ENCODE measurements around the gene NEDD9. TPM values are rescaled to one million over a fixed set of nuclear protein-coding genes. Genes with fewer than 3 reads are reported as not detected.

NEDD9 gene
- total RNA-seq, 1 experiment from 2014 or later, result 0.17 TPM

GRCh38 chr6:11136809-11137208, 95.7 kb downstream of the NEDD9 start:
- no TSS peak for BruUV-seq (replicated peaks)
- ChIA-PET RAD21 (ENCODE audit: low non-redundant PET in 1 of 2, low total read pairs in 2 of 2, uncharacterized antibody in 2 of 2, unreplicated experiment in 2 of 2) (no interaction called here), POLR2A (no interaction called here), CTCF (no interaction called here)
- DNase-seq (ENCODE audit: low read depth, low spot score) (no peak), ATAC-seq (no peak)
- intact Hi-C loops (cut with micrococcal nuclease), result no loop called here
- Histone ChIP-seq H3K4me2 (ENCODE audit: low read length) (no peak overlapping the region), H3K9me2 (ENCODE audit: insufficient read depth) (no peaks in the 10 kb centered on the region), H3K27ac (ENCODE audit: low read depth, low read length) (no peak overlapping the region), H3K27me3 (ENCODE audit: insufficient read depth, low read length) (no peaks in the 10 kb centered on the region), H3K4me1 (ENCODE audit: control insufficient read depth in 1 of 2, insufficient read depth in 2 of 2, low read length in 2 of 2) (peaks cover 0 to 8% of the 10 kb centered on the region in 2 experiments; a peak in 1 of 4 replicates), H3K36me3 (ENCODE audit: control insufficient read depth in 1 of 2, insufficient read depth in 2 of 2, low read length in 2 of 2) (peaks cover 2 to 6% of the 10 kb centered on the region in 2 experiments; a peak in 1 of 4 replicates), H3K9ac (ENCODE audit: low read length) (no peak overlapping the region), H2AFZ (ENCODE audit: low read depth, low read length, poor library complexity, severe bottlenecking) (no peak overlapping the region), H4K20me1 (ENCODE audit: insufficient read depth) (0 out of 2 replicates have a peak, but pooled peaks cover 2% of the 10 kb centered on the region), H3K4me3 (replicated peaks in 1 of 2; ENCODE audit: low read depth in 1 of 2, low read length in 2 of 2) (no peak overlapping the region), H3K9me3 (ENCODE audit: control insufficient read depth in 1 of 2, insufficient read depth in 1 of 2, low read depth in 1 of 2, low read length in 2 of 2) (no peaks in the 10 kb centered on the region), H3K79me2 (ENCODE audit: insufficient read depth, low read length) (peaks cover 9% of the 10 kb centered on the region; the same call in 1 of the 2 replicates)
- TF ChIP-seq FOSL1 (IDR thresholded peaks at IDR 0.05; ENCODE audit: low read depth), result no peak
- TF ChIP-seq REST (IDR thresholded peaks at IDR 0.05; ENCODE audit: low read depth), result no peak
- TF ChIP-seq ZBTB33 (IDR thresholded peaks at IDR 0.05; ENCODE audit: extremely low read depth, insufficient replicate concordance, low read length), result no peak
- no peak for TF ChIP-seq TCF7L2 (IDR thresholded peaks at IDR 0.05; ENCODE audit: borderline replicate concordance, extremely low read depth, insufficient read depth, insufficient read length)
- TF ChIP-seq JUND (IDR thresholded peaks at IDR 0.05), result no peak
- no peak for TF ChIP-seq EZH2 (IDR thresholded peaks at IDR 0.05)
- TF ChIP-seq CTCF (IDR thresholded peaks at IDR 0.05 in 2 of 3, conservative IDR thresholded peaks at IDR 0.05 in 1 of 3; ENCODE audit: borderline replicate concordance in 1 of 3, insufficient read depth in 1 of 3, low read depth in 2 of 3, low read length in 2 of 3), result no peak
- no peak for TF ChIP-seq EGR1 (IDR thresholded peaks at IDR 0.05; ENCODE audit: low read depth)
- TF ChIP-seq YY1 (IDR thresholded peaks at IDR 0.05; ENCODE audit: extremely low read depth, insufficient replicate concordance, low read depth, low read length), result no peak
- TF ChIP-seq ZNF274 (IDR thresholded peaks at IDR 0.05; ENCODE audit: low read depth, low read length), result no peak
- no peak for TF ChIP-seq POLR2AphosphoS5 (IDR thresholded peaks at IDR 0.05; ENCODE audit: low read depth, low read length)
- TF ChIP-seq POLR2A (IDR thresholded peaks at IDR 0.05; ENCODE audit: borderline replicate concordance, extremely low read depth, insufficient read depth, insufficient read length), result no peak

All from HCT116 (cell line).